Erythroblast (primary cell): Measurements from ENCODE around the gene FRK.

Source experiments
- GATA1 ChIP-seq: IDR thresholded peaks from 2 replicates; pipeline ENCODE4 v1.6.1; 2011; ENCODE audit warnings: low read depth, mild to moderate bottlenecking, control low read depth, low read length, moderate library complexity
- POLR2A ChIP-seq: IDR thresholded peaks from 2 replicates; pipeline ENCODE4 v1.6.1; 2011; ENCODE audit warnings: mild to moderate bottlenecking, low read length

DNA sequence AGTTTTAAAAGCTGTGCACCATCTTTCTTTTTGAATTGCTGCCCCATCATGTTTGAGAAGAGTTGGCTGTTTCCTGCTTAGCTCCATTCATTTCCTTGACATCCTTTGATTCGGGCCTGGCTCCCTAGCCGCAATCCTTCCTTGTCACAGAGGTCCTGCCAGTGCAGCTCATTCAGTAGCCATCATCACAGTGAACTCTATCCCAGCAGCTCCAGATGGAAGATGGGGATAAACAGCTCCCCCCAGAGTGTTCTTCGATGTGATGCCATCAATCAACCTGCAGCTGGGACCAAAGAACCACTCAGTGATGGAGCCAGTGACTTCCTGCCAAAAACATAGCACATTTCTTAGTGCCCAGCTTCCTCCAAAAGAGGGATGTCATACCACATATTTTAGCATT lies 158.8 kb downstream of the FRK start:
- TF ChIP-seq POLR2A = no peak
- no peak for TF ChIP-seq GATA1
